ENCODE measurements around the gene NAA38.

NAA38 gene

DNA sequence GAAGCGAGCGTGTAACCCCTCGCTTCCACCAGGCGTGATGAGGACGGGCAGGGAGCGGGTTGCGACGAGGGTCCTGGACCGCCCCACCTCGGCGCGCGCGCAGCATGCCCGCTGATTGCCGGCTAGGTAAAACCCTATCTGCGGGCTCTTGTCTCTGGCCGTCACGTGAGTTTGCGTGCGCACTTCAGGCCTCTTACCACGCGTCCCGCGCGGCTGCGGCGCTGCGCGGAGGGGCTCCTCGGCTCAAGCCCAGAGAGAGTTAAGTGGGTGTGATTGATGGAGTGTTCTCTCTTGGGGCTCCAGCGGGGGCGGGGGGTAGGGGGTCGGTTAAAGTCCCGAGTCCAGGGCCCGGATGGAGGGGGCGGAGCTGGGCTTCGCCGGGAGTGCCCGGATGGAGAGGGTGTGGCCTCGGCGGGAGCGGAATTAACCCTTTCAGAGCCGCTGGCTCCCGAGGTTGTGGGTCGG lies 15.4 kb downstream of the NAA38 start:
- peak in 1 of 2 donors; percentile 70 for DNase-seq (ENCODE audit: extremely low read depth in 1 of 2, low read depth in 1 of 2)

DNA sequence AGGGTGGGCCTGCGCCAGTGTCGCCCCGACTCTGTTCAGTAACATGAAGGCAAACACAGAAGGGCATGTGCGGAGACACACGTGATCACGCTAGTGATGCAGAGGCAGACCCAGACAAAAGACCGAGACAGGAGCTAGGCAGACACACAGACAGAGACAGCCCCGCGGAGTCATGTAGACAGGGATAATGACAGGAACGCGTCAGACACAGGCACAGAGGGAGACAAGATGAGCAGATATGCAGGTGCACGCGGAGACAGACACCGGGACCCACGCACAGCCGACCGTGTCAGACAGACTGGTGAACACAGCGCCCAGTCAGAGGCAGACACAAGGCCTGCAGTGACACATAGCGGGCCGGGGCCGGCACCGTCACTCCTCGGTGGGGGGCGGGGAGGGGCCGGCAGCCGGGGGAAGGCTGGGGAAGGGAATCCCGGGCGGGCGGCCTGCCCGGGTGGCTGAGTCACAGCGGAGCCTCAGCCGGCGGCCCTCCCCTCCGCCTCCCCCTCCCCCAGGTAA lies 15.9 kb downstream of the NAA38 start:
- DNase-seq (ENCODE audit: extremely low read depth in 1 of 2, low read depth in 1 of 2) = peak; percentile 82 to 88

DNA sequence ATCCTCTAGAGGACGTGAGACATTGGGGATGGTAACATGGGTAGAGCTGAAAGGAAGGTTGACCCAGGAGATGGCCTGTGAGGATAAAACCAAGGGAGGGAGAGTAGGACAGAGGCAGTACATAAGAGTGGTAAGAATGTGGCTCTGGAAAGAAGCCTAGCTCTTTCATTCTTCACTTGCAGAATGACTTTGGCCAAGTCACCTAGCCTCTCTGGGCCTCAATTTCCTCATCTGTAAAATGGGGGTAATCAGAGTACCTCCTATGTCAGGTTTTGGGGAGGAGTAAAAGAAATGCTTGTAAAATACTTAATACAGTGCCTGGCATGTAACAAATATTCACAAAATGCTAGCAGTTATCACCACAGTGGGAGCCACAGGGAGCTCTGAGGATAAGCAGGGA lies 16.5 kb downstream of the NAA38 start:
- DNase-seq (ENCODE audit: extremely low read depth in 1 of 2, low read depth in 1 of 2) = no peak

DNA sequence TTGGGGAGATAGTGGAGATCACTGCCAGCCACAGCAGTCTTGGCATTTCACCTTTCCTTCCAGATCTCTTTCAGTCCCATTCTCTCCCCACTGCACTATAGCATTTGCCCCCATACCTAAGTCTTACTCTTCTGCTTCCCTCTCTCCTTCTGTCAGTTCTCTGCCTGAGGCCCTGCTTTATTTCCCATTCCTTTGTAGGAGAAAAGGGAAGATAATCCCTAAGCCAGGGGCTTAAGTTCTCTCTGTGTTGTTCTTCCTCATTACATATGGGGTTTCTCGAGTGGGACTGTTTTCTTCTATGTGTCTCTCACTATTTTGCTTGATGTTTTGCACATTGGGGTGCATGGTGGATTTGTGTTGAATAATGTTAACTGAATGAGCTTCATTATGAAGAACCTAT lies 16.9 kb downstream of the NAA38 start:
- DNase-seq (ENCODE audit: extremely low read depth in 1 of 2, low read depth in 1 of 2) = no peak

DNA sequence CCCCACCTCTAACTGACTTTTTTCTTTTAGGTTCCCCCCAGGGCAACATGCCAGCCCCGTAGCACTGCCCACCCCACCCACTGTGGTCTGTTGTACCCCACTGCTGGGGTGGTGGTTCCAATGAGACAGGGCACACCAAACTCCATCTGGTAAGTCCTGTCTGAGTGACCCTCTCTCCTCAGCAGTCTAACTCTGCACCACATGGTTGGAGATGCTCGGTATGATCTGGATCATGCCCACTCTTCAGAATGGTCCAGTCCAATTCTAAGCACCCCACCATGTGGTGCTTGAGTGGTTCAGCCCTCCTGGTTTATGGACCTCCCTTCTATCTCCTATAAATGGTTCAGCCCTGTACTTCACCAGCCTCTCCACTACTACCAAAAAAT lies 17.5 kb downstream of the NAA38 start:
- DNase-seq (ENCODE audit: extremely low read depth in 1 of 2, low read depth in 1 of 2) = no peak

DNA sequence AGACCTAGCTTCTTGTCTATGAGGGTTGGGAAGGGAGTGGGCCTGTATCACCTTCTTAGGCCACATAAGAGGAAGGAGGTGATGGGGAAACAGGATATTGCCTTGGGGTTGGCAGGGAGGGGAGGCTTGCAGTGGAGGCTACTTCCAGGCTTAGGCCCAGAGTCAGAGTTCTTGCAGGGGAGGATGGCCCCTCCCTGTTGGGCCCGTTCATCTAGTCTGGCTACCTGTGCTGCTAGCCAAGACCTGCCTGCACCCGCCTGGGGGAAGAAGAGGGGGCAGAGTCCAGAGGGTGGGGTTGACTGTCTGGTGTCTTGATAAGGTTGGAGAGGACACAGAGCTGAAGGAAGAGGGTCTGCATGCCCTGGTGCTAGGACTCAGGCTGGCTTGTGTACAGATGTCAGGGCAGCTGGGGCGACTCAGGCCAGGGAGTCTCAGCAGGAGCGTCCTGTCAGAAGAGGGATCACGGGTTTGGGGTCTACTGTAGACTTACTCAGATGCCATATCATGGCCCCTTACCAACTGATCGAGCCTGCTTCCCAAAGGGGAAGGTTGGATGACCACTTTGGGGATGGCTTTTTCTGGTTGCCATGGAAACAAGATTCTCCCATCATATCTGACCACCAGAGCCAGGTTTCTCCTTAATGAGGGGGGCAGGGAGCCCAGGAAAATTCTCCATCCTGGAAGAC lies 18.0 kb downstream of the NAA38 start:
- no peak for DNase-seq (ENCODE audit: extremely low read depth in 1 of 2, low read depth in 1 of 2)

DNA sequence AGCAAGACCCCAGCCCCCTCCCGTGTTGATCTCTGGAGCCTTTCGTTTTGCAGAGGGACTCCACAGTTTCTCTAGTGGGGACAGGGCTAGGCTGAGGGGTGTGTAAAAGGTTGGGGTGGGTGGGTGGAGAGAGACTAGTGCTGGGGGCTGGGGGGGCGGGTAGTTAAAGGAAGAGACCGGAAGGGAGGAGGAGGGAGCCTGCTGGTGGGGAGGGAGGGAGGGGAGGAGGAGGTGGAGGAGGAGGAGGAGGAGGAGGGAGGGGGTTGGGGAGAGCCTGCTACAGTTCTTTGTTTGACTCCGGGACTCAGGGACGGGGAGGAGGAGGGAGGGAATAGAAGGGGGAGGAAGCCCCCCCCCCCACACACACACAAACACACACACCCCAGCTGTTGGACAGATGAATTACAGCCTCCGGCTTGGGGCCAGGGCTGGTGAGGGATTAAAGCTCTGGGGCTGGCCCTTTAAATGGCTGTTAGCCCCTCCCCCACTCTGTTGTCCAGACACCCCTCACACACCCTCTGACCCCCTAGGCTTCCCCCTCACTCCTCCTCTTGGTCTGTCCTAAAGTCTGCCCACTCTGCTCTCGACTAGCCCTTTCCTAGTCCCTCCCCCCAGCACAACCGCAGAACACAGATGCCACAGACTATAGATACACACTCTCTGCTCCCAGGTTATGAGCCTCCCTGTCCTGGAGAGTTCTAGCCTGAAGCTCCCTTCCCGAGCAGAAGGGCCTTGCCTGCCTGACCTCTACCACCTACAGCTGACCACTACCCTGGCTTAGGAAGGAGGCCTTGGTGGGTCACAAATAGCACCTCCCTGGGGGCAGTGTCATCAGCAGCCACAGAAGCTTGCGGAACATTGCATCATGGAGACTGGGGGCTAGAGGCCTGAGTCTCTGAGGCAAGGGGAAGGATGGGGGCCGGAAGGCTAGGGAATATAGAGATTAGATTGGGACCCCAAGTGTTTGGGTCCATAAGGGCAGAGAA lies 19.0 kb downstream of the NAA38 start:
- DNase-seq (ENCODE audit: extremely low read depth in 1 of 2, low read depth in 1 of 2) = no peak

DNA sequence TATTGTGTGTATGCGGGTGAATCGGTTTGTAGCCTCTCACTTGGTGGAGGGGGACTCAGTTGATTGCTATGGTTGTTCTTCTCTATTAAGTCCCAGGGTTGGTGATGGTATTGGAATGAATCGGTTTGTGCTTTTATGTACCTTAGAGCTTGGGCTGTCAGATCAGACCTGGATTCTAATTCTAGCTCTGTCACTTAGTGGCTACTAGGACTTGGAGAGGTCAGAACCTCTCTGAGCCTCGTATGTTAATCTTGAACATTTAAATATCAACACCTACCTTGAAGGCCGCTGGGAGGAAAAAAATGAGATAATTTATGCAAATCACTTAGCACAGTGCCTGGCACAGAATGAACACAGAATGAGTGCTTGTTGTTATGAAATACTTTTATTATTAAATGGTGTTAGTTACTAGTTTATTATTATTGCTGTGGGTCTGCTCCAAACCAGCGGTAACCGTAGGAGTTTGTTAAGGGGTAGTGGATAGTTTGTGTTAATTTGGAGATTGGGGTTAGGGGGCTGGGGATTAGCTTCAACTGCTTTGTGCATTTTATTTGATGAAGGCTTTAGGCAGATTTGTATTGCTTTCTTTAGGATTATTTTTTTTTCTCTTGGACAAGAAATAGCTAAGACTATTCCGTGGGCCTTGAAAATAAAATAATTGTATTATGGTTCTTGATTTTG lies 19.8 kb downstream of the NAA38 start:
- no peak for DNase-seq (ENCODE audit: extremely low read depth in 1 of 2, low read depth in 1 of 2)

DNA sequence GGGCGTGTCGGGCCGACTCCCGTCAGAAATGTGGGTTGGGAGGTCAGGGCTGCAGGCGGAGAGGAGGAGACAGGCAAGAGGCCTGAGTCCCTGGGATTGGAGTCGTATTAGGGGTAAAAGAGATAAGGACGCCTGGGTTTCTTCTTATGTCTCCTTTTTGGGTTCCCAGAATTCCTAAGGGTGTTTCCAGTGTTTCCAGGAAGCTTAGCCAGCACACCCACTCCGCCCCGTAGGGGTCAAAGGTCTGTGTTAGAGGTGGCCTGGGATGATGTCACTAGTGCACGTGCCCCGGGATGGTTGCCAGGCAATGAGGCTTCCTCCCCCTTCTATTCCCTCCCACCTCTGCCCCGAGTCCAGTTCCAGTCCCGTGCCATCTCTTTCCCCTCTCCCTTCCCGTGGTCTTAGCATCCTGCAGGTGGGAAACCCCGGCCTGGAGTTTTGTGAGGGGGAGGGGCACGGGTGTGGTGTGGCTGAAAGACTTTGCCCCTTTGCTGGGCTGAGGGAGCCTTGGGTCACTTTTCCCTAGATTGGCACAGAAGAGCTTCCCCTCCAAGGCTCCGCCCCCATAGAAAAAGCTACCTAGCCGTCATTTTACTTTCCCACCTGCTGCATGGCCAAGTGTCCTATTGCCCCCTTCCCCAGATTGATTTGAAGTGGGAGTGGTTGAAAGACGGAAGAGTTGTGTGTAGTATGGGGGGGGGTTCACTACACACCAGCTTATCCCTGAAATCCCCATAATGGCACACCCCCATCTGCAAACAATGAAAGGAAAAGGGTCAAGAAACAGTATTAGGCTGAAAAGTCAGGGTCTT lies 20.6 kb downstream of the NAA38 start:
- DNase-seq (ENCODE audit: extremely low read depth in 1 of 2, low read depth in 1 of 2) = peak in 1 of 2 donors; percentile 67

DNA sequence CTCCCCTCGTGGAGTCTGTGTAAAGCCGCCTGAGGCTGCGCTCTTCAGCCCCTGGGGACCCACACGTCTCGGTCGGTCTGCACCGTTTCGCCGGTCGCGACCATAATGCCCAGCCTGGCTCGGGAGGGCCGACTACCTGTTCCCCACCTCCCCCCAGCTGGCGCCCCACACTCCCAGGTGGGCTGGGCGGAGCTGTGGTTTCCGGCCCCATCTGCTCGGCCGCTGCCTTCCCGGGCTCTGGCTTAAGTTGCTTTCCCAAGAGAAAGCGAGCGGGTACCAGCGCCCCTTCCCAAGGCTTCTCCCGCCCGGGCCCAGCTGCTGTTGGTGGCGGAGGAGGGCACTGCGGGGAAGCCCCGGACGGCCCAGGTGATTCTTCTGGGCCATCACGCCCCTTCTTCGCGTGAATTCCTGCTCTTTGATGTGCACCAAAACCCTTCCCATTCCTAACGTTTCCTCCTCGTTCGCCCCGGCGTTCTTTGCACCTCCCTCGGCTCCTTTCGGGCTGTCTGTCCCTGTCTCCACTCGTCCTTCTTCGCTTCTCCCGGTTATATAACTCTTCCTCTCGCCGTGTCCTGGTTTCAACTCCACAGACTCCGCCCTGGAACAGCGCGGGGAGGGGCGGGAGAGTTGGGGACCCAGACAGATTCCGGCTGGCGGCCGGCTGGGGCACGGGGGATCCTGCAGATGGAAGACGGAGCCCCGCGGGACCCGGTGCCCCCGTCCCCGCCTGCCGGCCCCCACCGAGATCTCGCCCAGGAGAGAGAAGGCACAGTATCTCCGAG lies 21.4 kb downstream of the NAA38 start:
- DNase-seq (ENCODE audit: extremely low read depth in 1 of 2, low read depth in 1 of 2) = no peak

DNA sequence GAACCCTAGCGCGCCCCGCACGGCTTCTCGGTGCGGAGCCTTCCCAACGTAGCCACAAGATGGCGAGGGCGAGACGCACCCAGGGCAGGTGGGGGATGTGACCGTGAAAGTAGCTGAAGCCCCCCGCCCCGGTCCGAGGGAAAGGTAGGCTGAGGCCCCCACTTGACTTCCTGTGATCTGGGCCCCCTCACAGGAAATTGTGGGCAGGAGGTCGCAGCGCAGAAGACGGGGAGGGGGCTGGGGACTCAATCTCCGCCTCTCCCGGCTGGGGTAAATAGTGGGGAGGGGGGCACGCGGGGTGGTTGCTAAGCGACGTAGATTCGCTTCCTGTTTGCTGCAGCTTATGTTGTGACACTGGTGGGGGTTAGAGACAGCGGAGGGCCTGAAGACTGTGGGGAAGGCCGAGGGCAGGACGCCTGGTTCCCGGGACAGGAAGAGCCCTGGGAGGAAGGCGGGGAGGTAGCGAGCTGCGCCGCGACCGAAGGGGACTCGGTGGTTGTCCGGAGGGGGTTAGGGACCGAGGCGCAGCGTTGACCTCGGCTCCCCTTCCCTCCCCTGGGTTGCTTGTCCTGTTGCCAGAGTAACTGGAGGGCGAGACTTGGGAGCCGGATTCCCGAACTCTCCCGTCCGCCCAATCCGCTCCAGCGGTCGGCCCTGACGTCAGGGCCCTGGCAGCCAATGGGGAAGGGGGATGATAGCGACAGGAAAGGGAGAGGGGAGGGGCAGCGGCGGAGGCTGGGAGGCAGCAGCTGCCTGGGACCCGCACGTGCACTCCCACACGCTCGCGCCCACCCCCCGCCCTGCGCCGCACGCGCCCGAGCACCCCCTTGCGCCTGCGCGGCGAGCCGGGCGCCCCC lies 22.2 kb downstream of the NAA38 start:
- peak; percentile 84 to 87 for DNase-seq (ENCODE audit: extremely low read depth in 1 of 2, low read depth in 1 of 2)

DNA sequence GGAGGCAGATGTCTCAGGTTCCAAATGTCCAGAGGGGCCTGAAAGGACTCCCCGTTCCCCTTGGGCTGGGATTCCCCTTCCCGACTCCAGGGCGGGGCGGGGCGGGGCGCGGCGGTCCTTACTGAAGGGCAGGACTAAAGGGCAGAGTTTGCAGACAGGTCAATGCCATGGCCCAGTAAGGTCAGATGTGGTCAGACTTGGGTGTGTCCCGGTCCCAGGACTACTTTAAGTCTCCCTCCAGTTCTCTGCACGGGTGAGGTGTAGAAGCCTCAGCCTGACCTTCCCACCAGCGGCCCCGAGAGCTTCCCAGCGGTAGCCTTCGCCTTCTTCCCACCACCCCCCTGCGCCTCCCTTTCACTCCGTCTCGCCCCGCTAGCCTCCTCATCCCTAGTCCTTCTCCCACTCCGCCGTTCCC lies 22.8 kb downstream of the NAA38 start:
- no peak for DNase-seq (ENCODE audit: extremely low read depth in 1 of 2, low read depth in 1 of 2)

DNA sequence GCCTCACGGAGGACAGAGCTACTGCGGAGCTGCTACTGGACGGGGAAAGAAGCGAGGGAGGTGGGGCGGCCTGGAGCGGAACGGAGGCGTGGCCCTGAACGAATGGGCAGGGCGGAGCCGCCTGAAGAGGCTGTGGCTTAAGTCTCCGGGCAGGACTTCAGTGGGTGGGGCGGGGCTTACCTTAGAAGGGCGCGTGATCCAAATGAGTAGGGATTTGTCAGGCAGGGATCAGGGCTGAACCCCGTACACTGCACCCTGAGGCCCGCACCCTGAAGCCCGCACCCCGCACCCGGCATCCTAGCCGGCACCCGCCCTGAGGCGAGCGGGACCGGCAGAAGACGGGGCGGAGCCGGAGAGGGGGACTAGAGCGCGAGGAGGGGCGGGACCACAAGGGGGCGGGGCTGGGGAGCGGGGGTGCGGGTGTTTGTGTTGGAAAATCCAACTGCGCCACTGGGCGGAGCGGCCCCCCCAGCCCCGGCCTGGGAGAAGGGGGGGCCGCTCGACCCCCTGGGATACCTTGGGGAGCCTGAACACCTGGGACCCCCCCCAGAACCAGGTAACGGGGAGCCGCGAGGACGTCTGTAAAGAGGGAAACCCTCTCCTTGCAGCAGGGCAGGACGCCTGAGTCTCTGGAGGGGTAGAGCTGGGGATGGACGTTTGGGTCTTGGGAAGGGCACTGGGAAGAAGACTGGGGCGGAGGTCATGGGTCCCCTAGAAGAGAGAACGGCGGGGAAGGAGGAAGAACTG lies 23.4 kb downstream of the NAA38 start, which contains the start of gene KDM6B:
Gene KDM6B (plus strand): TSS at position 423 of the 747 bp plus-strand sequence. CDS start 11,338 bp downstream, outside the sequence.
- peak in 1 of 2 donors; percentile 84 for DNase-seq (ENCODE audit: extremely low read depth in 1 of 2, low read depth in 1 of 2)

DNA sequence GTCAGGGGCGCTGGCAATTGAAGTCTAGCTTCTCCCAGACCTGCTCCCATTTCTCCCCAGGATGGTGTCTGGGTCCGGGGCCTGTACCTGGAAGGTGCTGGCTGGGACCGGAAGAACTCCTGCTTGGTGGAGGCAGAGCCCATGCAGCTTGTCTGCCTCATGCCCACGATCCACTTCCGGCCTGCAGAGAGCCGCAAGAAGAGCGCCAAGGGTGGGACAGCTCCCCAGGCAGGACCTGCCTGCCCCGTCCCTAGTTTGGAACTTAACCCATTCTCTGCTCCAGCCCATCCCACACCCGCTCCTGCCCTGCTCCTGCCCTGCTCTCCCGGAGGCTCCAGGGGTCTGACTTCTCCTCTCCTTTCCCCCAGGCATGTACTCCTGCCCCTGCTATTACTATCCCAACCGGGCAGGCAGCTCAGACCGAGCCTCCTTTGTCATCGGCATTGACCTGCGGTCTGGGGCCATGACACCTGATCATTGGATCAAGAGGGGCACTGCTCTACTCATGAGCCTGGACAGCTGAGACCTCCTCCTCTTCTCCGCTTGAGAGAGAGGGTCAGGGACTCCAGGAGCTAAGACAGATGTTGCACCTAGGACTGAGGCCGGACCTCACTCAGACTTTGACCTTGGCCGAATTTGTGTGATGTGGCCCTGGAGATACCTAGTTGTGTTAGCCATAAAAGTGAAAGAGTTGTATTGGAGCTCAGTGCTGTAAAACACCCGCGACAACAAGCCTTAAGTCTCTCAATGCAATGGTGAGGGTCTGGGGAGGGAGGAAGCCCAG lies 24.2 kb downstream of the NAA38 start:
- no peak for DNase-seq (ENCODE audit: extremely low read depth in 1 of 2, low read depth in 1 of 2)

DNA sequence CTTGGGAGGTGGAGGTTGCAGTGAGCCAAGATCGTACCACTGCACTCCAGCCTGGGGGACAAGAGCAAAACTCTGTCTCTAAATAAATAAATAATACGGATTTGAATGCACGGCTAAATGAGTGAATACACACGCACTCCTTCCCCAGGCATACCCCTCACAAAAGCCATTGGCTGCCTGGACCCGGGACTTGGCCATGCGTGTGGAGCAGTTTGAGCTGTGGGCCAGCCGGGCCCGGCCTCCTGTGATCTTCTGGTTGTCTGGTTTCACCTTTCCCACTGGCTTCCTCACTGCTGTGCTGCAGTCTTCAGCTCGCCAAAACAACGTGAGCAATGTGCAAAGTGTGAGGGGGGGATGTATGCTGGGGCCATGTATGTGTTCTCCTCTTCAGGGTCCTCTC lies 24.9 kb downstream of the NAA38 start:
- DNase-seq (ENCODE audit: extremely low read depth in 1 of 2, low read depth in 1 of 2) = no peak

DNA sequence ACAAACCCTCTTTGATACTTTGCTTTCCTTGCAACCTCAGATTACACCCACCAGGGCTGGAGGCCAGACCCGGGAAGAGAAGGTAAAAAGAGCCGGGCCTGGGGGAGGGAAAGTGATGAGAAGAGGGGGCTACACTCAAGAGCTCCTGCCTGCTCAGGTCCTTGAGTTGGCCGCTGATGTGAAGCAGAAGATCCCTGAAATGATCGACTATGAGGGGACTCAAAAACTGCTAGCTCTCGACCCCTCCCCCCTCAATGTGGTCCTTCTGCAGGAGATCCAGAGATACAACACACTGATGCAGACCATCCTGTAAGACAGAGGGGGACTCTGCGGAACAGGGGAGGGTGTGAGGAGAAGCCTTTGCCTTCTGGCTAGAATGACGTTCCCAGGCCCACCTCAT lies 26.1 kb downstream of the NAA38 start:
- DNase-seq (ENCODE audit: extremely low read depth in 1 of 2, low read depth in 1 of 2) = no peak

DNA sequence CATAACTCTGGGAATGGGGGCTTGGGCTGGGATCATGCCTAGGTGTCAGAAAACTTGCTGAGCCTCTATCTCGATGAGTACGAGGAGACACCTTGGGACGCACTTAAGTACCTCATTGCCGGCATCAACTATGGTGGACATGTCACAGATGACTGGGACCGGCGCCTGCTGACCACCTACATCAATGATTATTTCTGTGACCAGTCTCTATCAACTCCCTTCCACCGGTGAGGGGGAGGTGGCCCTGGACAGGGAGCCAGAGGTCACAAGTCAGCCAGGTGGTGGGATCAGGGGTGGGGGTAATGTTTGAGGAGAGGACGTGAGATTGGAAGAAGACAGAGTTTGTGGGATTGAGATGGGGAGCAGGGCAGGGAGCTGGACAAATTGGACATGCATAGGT lies 26.7 kb downstream of the NAA38 start:
- no peak for DNase-seq (ENCODE audit: extremely low read depth in 1 of 2, low read depth in 1 of 2)
